GM23338 (cell line): Measurements from ENCODE around the gene SHKBP1. TPM values are rescaled to one million over a fixed set of nuclear protein-coding genes. Genes with fewer than 3 reads are reported as not detected.

Source experiments
- ATAC-seq: fragments of 200-7000 bp; cut with Tn5 transposase; 3 replicates; pipeline ENCODE4 v1.9.1; 2020
- DNase-seq: peaks from one replicate; pipeline ENCODE4 v3.0.0-alpha.2; 2015; ENCODE audit warnings: low spot score
- H2AFZ ChIP-seq: fragments of 200-600 bp; sonication (generic); 2 replicates; pipeline ENCODE4 v1.8.0; 2016; ENCODE audit warnings: antibody characterized with exemption, mild to moderate bottlenecking, moderate library complexity
- H3F3A ChIP-seq: fragments of 200-600 bp; sonication (generic); replicated peaks from 2 replicates; pipeline ENCODE4 v1.8.0; 2017; ENCODE audit warnings: antibody characterized with exemption, mixed run types, low read depth
- H3K27ac ChIP-seq: fragments of 200-600 bp; sonication (generic); 2 replicates; pipeline ENCODE4 v1.6.1; 2016; ENCODE audit warnings: low read depth
- H3K27me3 ChIP-seq: fragments of 200-600 bp; sonication (generic); 2 replicates; pipeline ENCODE4 v1.8.0; 2016; ENCODE audit warnings: mild to moderate bottlenecking, mixed run types, moderate library complexity; ENCODE audit not compliant: insufficient read depth
- H3K36me3 ChIP-seq: fragments of 200-600 bp; sonication (generic); 2 replicates; pipeline ENCODE4 v1.8.0; 2016; ENCODE audit warnings: mild to moderate bottlenecking; ENCODE audit not compliant: insufficient read depth
- H3K4me1 ChIP-seq: fragments of 200-600 bp; sonication (generic); 2 replicates; pipeline ENCODE4 v1.8.0; 2016; ENCODE audit warnings: mild to moderate bottlenecking, moderate library complexity; ENCODE audit not compliant: insufficient read depth
- H3K4me2 ChIP-seq: fragments of 200-600 bp; sonication (generic); 2 replicates; pipeline ENCODE4 v1.7.1; 2017; ENCODE audit warnings: mixed run types
- H3K4me3 ChIP-seq: fragments of 200-600 bp; sonication (generic); 2 replicates; pipeline ENCODE4 v1.6.1; 2016; ENCODE audit warnings: mixed run types
- H3K79me2 ChIP-seq: fragments of 200-600 bp; sonication (generic); replicated peaks from 2 replicates; pipeline ENCODE4 v1.8.0; 2017; ENCODE audit warnings: mild to moderate bottlenecking; ENCODE audit not compliant: insufficient read depth
- H3K9me2 ChIP-seq: fragments of 200-600 bp; sonication (generic); 2 replicates; pipeline ENCODE4 v1.8.0; 2017; ENCODE audit not compliant: insufficient read depth
- H4K20me1 ChIP-seq: fragments of 200-600 bp; sonication (generic); replicated peaks from 2 replicates; pipeline ENCODE4 v1.8.0; 2017; ENCODE audit warnings: mild to moderate bottlenecking; ENCODE audit not compliant: insufficient read depth
- H3K27ac Mint-ChIP-seq: 2 replicates; pipeline ENCODE4 v1.8.0; 2020; ENCODE audit warnings: inconsistent platforms, mild to moderate bottlenecking, moderate library complexity, mixed read lengths
- H3K27me3 Mint-ChIP-seq: 3 replicates; pipeline ENCODE4 v1.8.0; 2022; ENCODE audit warnings: low read depth, mild to moderate bottlenecking, moderate library complexity, mixed read lengths, inconsistent platforms; ENCODE audit not compliant: insufficient read depth, poor library complexity
- H3K36me3 Mint-ChIP-seq: 3 replicates; pipeline ENCODE4 v1.8.0; 2021; ENCODE audit warnings: low read depth, mild to moderate bottlenecking, inconsistent platforms, moderate library complexity, mixed read lengths
- H3K4me1 Mint-ChIP-seq: 3 replicates; pipeline ENCODE4 v1.8.0; 2020; ENCODE audit warnings: mild to moderate bottlenecking, inconsistent platforms, mixed read lengths
- H3K4me3 Mint-ChIP-seq: 3 replicates; pipeline ENCODE4 v1.8.0; 2021; ENCODE audit warnings: moderate library complexity, mild to moderate bottlenecking, inconsistent platforms, mixed read lengths
- H3K9me3 Mint-ChIP-seq: 3 replicates; pipeline ENCODE4 v1.8.0; 2020; ENCODE audit warnings: moderate library complexity, mild to moderate bottlenecking, inconsistent platforms, mixed read lengths
- CREB1 ChIP-seq: fragments of 250-450 bp; sonication (Bioruptor Pico); IDR thresholded peaks from 2 replicates; pipeline ENCODE4 v1.5.0; 2020; ENCODE audit warnings: low read depth, mild to moderate bottlenecking, moderate library complexity
- EZH2 ChIP-seq: fragments of 200-600 bp; sonication (generic); IDR thresholded peaks from one replicate; pipeline ENCODE4 v1.8.0; 2017; ENCODE audit warnings: antibody characterized with exemption, mild to moderate bottlenecking, low read depth; ENCODE audit not compliant: unreplicated experiment
- EZH2phosphoT487 ChIP-seq: fragments of 200-600 bp; sonication (generic); IDR thresholded peaks from one replicate; pipeline ENCODE4 v1.8.1; 2018; ENCODE audit warnings: antibody characterized with exemption; ENCODE audit not compliant: unreplicated experiment
- JUNB ChIP-seq: IDR thresholded peaks from one replicate; pipeline ENCODE4 v1.6.1; 2016; ENCODE audit warnings: antibody characterized with exemption; ENCODE audit not compliant: unreplicated experiment
- NANOG ChIP-seq: IDR thresholded peaks from 2 replicates; pipeline ENCODE4 v1.6.1; 2016; ENCODE audit warnings: antibody characterized with exemption, borderline replicate concordance
- POLR2AphosphoS5 ChIP-seq: IDR thresholded peaks from 2 replicates; pipeline ENCODE4 v1.6.1; 2016; ENCODE audit warnings: antibody characterized with exemption, low read depth
- STAT1 ChIP-seq: IDR thresholded peaks from one replicate; pipeline ENCODE4 v1.6.1; 2016; ENCODE audit warnings: antibody characterized with exemption; ENCODE audit not compliant: unreplicated experiment
- ZNF114 ChIP-seq: fragments of 250-450 bp; sonication (Bioruptor Pico); IDR thresholded peaks from 2 replicates; pipeline ENCODE4 v1.5.0; 2020; ENCODE audit warnings: mild to moderate bottlenecking, moderate library complexity
- ZNF331 ChIP-seq: fragments of 250-450 bp; sonication (Bioruptor Pico); IDR thresholded peaks from 2 replicates; pipeline ENCODE4 v1.5.0; 2020; ENCODE audit warnings: low read depth, mild to moderate bottlenecking, moderate library complexity
- polyA plus RNA-seq: library from polyadenylated mRNA; unstranded; fragments of >200 nt; fragmentation: Nextera tagmentation; extraction: Ambion mirVana; gene quantifications from 2 replicates; pipeline ENCODE4 v1.2.1, GENCODE V29; 2016
- total RNA-seq: library from RNA; depleted of rRNA; stranded (reverse); fragments of >200 nt; shearing (Covaris generic); gene quantifications from 2 replicates; pipeline ENCODE4 v1.2.3, GENCODE V29; 2014
- TF ChIP-seq, protein P1 (sequence below): IDR thresholded peaks from one replicate; pipeline ENCODE4 v1.6.1; 2018; ENCODE audit warnings: antibody characterized with exemption; ENCODE audit not compliant: unreplicated experiment
- TF ChIP-seq, protein P2 (sequence below), 2 experiments: fragments of 200-600 bp in 1 of 2; sonication (generic) in 1 of 2; conservative IDR thresholded peaks; 2 replicates each; pipeline versions ENCODE4 v1.5.1 to v1.6.1; 2016 to 2017; ENCODE audit warnings: antibody characterized with exemption in 2 of 2, low read depth in 2 of 2, mild to moderate bottlenecking in 2 of 2, moderate library complexity in 1 of 2
- TF ChIP-seq, protein P3 (sequence below): IDR thresholded peaks from 2 replicates; pipeline ENCODE4 v1.6.1; 2016; ENCODE audit warnings: antibody characterized with exemption
- TF ChIP-seq, protein P4 (sequence below): fragments of 250-450 bp; sonication (Bioruptor Pico); IDR thresholded peaks from 2 replicates; pipeline ENCODE4 v1.5.0; 2020; ENCODE audit warnings: mild to moderate bottlenecking, moderate library complexity

Gene SHKBP1
- total and polyA plus RNA-seq, 2 experiments from 2014 or later: 63.2 to 69.8 TPM

DNA sequence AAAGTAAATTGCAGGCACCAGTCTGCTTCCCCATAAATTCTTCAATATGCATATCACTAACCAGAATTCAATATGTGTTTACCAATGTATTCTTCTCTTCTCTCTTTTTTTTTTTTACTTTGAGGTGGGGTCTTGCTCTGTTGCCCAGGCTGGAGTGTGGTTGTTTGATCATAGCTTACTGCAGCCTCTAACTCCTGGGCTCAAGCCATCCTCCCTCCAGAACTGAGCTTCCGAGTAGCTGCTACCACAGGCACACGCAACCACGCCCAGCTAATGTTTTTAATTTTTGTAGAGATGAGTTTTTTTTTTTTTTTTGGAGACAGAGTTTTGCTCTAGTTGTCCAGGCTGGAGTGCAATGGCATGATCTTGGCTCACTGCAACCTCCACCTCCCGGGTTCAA is 41.3 kb downstream of the SHKBP1 start:
- DNase-seq (no peak), ATAC-seq (no peak)
- peaks cover 31% of the 10 kb centered on the region for H3K36me3 Mint-ChIP-seq
- Histone ChIP-seq H2AFZ (no peak overlapping the region), H3K9me2 (no peaks in the 10 kb centered on the region), H3K36me3 (peaks cover 8% of the 10 kb centered on the region; the same call in 1 of the 2 replicates), H3K27ac (no peak overlapping the region), H3F3A (peaks cover 14% of the 10 kb centered on the region; the same call in 1 of the 2 replicates), H3K79me2 (no peaks in the 10 kb centered on the region), H4K20me1 (peaks cover 5% of the 10 kb centered on the region), H3K27me3 (peaks cover under 1% of the 10 kb centered on the region; the same call in 1 of the 2 replicates), H3K4me1 (peaks cover 4% of the 10 kb centered on the region; the same call in 1 of the 2 replicates), H3K4me3 (no peak overlapping the region), H3K4me2 (no peak overlapping the region)
- H3K27ac Mint-ChIP-seq: no peak overlapping the region
- TF ChIP-seq STAT1 (no peak), NANOG (no peak), POLR2AphosphoS5 (no peak), ZNF114 (no peak), ZNF331 (CRISPR knock-in tag) (no peak), CREB1 (CRISPR knock-in tag) (no peak), EZH2phosphoT487 (no peak), JUNB (no peak), EZH2 (no peak)
- TF ChIP-seq, protein P1, sequence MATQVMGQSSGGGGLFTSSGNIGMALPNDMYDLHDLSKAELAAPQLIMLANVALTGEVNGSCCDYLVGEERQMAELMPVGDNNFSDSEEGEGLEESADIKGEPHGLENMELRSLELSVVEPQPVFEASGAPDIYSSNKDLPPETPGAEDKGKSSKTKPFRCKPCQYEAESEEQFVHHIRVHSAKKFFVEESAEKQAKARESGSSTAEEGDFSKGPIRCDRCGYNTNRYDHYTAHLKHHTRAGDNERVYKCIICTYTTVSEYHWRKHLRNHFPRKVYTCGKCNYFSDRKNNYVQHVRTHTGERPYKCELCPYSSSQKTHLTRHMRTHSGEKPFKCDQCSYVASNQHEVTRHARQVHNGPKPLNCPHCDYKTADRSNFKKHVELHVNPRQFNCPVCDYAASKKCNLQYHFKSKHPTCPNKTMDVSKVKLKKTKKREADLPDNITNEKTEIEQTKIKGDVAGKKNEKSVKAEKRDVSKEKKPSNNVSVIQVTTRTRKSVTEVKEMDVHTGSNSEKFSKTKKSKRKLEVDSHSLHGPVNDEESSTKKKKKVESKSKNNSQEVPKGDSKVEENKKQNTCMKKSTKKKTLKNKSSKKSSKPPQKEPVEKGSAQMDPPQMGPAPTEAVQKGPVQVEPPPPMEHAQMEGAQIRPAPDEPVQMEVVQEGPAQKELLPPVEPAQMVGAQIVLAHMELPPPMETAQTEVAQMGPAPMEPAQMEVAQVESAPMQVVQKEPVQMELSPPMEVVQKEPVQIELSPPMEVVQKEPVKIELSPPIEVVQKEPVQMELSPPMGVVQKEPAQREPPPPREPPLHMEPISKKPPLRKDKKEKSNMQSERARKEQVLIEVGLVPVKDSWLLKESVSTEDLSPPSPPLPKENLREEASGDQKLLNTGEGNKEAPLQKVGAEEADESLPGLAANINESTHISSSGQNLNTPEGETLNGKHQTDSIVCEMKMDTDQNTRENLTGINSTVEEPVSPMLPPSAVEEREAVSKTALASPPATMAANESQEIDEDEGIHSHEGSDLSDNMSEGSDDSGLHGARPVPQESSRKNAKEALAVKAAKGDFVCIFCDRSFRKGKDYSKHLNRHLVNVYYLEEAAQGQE: no peak
- TF ChIP-seq, protein P2, sequence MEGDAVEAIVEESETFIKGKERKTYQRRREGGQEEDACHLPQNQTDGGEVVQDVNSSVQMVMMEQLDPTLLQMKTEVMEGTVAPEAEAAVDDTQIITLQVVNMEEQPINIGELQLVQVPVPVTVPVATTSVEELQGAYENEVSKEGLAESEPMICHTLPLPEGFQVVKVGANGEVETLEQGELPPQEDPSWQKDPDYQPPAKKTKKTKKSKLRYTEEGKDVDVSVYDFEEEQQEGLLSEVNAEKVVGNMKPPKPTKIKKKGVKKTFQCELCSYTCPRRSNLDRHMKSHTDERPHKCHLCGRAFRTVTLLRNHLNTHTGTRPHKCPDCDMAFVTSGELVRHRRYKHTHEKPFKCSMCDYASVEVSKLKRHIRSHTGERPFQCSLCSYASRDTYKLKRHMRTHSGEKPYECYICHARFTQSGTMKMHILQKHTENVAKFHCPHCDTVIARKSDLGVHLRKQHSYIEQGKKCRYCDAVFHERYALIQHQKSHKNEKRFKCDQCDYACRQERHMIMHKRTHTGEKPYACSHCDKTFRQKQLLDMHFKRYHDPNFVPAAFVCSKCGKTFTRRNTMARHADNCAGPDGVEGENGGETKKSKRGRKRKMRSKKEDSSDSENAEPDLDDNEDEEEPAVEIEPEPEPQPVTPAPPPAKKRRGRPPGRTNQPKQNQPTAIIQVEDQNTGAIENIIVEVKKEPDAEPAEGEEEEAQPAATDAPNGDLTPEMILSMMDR (conservative IDR thresholded peaks at IDR 0.05; ENCODE audit: low read depth in 2 of 2): no peak
- TF ChIP-seq, protein P3, sequence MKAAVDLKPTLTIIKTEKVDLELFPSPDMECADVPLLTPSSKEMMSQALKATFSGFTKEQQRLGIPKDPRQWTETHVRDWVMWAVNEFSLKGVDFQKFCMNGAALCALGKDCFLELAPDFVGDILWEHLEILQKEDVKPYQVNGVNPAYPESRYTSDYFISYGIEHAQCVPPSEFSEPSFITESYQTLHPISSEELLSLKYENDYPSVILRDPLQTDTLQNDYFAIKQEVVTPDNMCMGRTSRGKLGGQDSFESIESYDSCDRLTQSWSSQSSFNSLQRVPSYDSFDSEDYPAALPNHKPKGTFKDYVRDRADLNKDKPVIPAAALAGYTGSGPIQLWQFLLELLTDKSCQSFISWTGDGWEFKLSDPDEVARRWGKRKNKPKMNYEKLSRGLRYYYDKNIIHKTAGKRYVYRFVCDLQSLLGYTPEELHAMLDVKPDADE: no peak
- TF ChIP-seq, protein P4, sequence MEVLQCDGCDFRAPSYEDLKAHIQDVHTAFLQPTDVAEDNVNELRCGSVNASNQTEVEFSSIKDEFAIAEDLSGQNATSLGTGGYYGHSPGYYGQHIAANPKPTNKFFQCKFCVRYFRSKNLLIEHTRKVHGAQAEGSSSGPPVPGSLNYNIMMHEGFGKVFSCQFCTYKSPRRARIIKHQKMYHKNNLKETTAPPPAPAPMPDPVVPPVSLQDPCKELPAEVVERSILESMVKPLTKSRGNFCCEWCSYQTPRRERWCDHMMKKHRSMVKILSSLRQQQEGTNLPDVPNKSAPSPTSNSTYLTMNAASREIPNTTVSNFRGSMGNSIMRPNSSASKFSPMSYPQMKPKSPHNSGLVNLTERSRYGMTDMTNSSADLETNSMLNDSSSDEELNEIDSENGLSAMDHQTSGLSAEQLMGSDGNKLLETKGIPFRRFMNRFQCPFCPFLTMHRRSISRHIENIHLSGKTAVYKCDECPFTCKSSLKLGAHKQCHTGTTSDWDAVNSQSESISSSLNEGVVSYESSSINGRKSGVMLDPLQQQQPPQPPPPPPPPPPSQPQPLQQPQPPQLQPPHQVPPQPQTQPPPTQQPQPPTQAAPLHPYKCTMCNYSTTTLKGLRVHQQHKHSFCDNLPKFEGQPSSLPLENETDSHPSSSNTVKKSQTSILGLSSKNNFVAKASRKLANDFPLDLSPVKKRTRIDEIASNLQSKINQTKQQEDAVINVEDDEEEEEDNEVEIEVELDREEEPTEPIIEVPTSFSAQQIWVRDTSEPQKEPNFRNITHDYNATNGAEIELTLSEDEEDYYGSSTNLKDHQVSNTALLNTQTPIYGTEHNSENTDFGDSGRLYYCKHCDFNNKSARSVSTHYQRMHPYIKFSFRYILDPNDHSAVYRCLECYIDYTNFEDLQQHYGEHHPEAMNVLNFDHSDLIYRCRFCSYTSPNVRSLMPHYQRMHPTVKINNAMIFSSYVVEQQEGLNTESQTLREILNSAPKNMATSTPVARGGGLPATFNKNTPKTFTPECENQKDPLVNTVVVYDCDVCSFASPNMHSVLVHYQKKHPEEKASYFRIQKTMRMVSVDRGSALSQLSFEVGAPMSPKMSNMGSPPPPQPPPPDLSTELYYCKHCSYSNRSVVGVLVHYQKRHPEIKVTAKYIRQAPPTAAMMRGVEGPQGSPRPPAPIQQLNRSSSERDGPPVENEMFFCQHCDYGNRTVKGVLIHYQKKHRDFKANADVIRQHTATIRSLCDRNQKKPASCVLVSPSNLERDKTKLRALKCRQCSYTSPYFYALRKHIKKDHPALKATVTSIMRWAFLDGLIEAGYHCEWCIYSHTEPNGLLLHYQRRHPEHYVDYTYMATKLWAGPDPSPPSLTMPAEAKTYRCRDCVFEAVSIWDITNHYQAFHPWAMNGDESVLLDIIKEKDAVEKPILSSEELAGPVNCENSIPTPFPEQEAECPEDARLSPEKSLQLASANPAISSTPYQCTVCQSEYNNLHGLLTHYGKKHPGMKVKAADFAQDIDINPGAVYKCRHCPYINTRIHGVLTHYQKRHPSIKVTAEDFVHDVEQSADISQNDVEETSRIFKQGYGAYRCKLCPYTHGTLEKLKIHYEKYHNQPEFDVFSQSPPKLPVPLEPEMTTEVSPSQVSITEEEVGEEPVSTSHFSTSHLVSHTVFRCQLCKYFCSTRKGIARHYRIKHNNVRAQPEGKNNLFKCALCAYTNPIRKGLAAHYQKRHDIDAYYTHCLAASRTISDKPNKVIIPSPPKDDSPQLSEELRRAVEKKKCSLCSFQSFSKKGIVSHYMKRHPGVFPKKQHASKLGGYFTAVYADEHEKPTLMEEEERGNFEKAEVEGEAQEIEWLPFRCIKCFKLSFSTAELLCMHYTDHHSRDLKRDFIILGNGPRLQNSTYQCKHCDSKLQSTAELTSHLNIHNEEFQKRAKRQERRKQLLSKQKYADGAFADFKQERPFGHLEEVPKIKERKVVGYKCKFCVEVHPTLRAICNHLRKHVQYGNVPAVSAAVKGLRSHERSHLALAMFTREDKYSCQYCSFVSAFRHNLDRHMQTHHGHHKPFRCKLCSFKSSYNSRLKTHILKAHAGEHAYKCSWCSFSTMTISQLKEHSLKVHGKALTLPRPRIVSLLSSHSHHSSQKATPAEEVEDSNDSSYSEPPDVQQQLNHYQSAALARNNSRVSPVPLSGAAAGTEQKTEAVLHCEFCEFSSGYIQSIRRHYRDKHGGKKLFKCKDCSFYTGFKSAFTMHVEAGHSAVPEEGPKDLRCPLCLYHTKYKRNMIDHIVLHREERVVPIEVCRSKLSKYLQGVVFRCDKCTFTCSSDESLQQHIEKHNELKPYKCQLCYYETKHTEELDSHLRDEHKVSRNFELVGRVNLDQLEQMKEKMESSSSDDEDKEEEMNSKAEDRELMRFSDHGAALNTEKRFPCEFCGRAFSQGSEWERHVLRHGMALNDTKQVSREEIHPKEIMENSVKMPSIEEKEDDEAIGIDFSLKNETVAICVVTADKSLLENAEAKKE: no peak
- no peak overlapping the region for H3K4me3 Mint-ChIP-seq
- H3K27me3 Mint-ChIP-seq: peaks cover 20% of the 10 kb centered on the region
- peaks cover 6% of the 10 kb centered on the region; the same call in 2 of the 3 replicates for H3K4me1 Mint-ChIP-seq
- H3K9me3 Mint-ChIP-seq: no peaks in the 10 kb centered on the region; the same call in 2 of the 3 replicates
